Gastroesophageal sphincter (tissue), 4 donors: Measurements from ENCODE around the gene RANBP1. TPM values are rescaled to one million over a fixed set of nuclear protein-coding genes. Genes with fewer than 3 reads are reported as not detected.

Source experiments
- ATAC-seq: fragments of 150-250 bp; one replicate; pipeline ENCODE4 v1.9.1; 2016; ENCODE audit warnings: mild to moderate bottlenecking, moderate library complexity
- H3K27ac ChIP-seq, 4 donors: fragments of 200-600 bp; sonication (generic) in 3 of 4; 1 replicate in 3 of 4; 2 replicates in 1 of 4; pipeline ENCODE4 v1.5.1; 2016 to 2019
- H3K27me3 ChIP-seq: fragments of 200-600 bp; sonication (generic); one replicate; pipeline ENCODE4 v1.5.1; 2019
- H3K36me3 ChIP-seq, 2 donors: fragments of 200-600 bp; sonication (generic); one replicate each; pipeline ENCODE4 v1.5.1; 2019; ENCODE audit warnings: control low read depth in 1 of 2
- H3K4me1 ChIP-seq, 3 donors: fragments of 200-600 bp; sonication (generic); 1 replicate in 2 of 3; 2 replicates in 1 of 3; pipeline ENCODE4 v1.5.1; 2016 to 2019; ENCODE audit warnings: control low read depth in 2 of 3
- H3K4me3 ChIP-seq, 2 donors: fragments of 200-600 bp; sonication (generic); one replicate each; pipeline ENCODE4 v1.5.1; 2019; ENCODE audit warnings: mild to moderate bottlenecking in 1 of 2, moderate library complexity in 1 of 2
- H3K9me3 ChIP-seq, 3 donors: fragments of 200-600 bp; sonication (generic); one replicate each; pipeline ENCODE4 v1.5.1; 2017 to 2019; ENCODE audit warnings: control low read depth in 2 of 3
- EP300 ChIP-seq: sonication (generic); formaldehyde crosslinking; IDR thresholded peaks from one replicate; pipeline ENCODE4 v1.6.1; 2017; ENCODE audit warnings: antibody characterized with exemption, mild to moderate bottlenecking
- POLR2A ChIP-seq, 2 donors: fragments of 450-650 bp; IDR thresholded peaks; one replicate each; pipeline ENCODE4 v1.6.1; 2017; ENCODE audit warnings: antibody characterized with exemption in 2 of 2, mild to moderate bottlenecking in 2 of 2, moderate library complexity in 1 of 2
- POLR2AphosphoS5 ChIP-seq: sonication (generic); formaldehyde crosslinking; IDR thresholded peaks from one replicate; pipeline ENCODE4 v1.6.1; 2017; ENCODE audit warnings: antibody characterized with exemption
- WGBS, 2 donors: methylation state at CpG; one replicate each; pipeline ENCODE4 v1.1.5; 2018; ENCODE audit warnings: low coverage in 1 of 2; 5-methylcytosine and 5-hydroxymethylcytosine counted together
- total RNA-seq, 4 donors: library from RNA; depleted of rRNA; stranded (reverse); fragments of >200 nt; gene quantifications; one replicate each; pipeline ENCODE4 v1.1.0, GENCODE V29; 2016
- TF ChIP-seq, protein P1 (sequence below), 4 experiments: fragments of 200-600 bp in 2 of 4; fragments of 450-650 bp in 2 of 4; sonication (generic) in 1 of 4; IDR thresholded peaks; one replicate each; pipeline ENCODE4 v1.5.1; 2017 to 2019; ENCODE audit warnings: antibody characterized with exemption in 4 of 4, mild to moderate bottlenecking in 2 of 4, moderate library complexity in 2 of 4

RANBP1 gene
- total RNA-seq, 4 donors from 2014 or later = 115 to 162 (median 158) TPM

- no peak overlapping the region for H3K27ac ChIP-seq
- WGBS, 2 donors = 83% methylated on average over 10 of the region's 10 CpGs; no CpG with 5 or more reads in 1 of the 2 donors
- H3K27me3 ChIP-seq = peaks cover 29% of the 10 kb centered on the region
- peaks cover 0 to 7% (median 0%) of the 10 kb centered on the region in 3 donors for H3K4me1 ChIP-seq
- no peak for ATAC-seq
- no peaks in the 10 kb centered on the region for H3K9me3 ChIP-seq
- H3K36me3 ChIP-seq = no peaks in the 10 kb centered on the region
- TF ChIP-seq POLR2A (IDR thresholded peaks at IDR 0.05) (no peak), POLR2AphosphoS5 (no peak), EP300 (no peak)
- TF ChIP-seq, protein P1, sequence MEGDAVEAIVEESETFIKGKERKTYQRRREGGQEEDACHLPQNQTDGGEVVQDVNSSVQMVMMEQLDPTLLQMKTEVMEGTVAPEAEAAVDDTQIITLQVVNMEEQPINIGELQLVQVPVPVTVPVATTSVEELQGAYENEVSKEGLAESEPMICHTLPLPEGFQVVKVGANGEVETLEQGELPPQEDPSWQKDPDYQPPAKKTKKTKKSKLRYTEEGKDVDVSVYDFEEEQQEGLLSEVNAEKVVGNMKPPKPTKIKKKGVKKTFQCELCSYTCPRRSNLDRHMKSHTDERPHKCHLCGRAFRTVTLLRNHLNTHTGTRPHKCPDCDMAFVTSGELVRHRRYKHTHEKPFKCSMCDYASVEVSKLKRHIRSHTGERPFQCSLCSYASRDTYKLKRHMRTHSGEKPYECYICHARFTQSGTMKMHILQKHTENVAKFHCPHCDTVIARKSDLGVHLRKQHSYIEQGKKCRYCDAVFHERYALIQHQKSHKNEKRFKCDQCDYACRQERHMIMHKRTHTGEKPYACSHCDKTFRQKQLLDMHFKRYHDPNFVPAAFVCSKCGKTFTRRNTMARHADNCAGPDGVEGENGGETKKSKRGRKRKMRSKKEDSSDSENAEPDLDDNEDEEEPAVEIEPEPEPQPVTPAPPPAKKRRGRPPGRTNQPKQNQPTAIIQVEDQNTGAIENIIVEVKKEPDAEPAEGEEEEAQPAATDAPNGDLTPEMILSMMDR (IDR thresholded peaks at IDR 0.05) = no peak
- no peak overlapping the region for H3K4me3 ChIP-seq
Measured at GRCh38 chr22:20160041-20160440, 44.1 kb downstream of the RANBP1 start.

GRCh38 chr22:20164863-20165262, 49.0 kb downstream of the RANBP1 start:
- TF ChIP-seq POLR2A (IDR thresholded peaks at IDR 0.05) = no peak
- TF ChIP-seq, protein P1 (IDR thresholded peaks at IDR 0.05) = no peak
- TF ChIP-seq EP300 = no peak
- TF ChIP-seq POLR2AphosphoS5 = no peak
- no peak overlapping the region for H3K27ac ChIP-seq
- H3K4me3 ChIP-seq = no peak overlapping the region
- no peaks in the 10 kb centered on the region for H3K9me3 ChIP-seq
- no peaks in the 10 kb centered on the region for H3K36me3 ChIP-seq
- H3K27me3 ChIP-seq = peaks cover 15% of the 10 kb centered on the region
- H3K4me1 ChIP-seq = no peaks in the 10 kb centered on the region
- no CpG with 5 or more reads among the region's 11 CpGs for WGBS, 2 donors
- ATAC-seq = no peak

DNA sequence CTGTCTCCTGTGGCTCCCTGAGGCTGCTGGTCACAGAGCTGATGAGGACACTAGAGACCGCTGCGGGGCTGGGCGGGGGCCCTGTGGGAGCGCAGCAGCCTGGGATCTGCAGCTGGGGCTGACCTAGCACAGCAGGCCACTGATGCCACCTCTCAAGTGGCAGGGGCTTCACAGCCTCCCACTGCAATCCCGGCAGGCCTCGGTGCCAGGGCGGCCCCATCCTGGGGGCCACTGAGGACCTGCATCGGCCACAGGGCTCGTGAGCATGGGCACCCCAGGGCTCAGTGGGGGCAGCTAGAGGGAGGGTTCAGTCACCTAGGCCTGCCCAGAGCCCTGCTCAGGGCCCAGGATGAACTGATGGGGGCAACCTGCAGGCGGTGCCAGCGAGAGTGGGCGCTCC, 49.5 kb downstream of the RANBP1 start:
- no peaks in the 10 kb centered on the region for H3K9me3 ChIP-seq
- ATAC-seq = no peak
- no peaks in the 10 kb centered on the region for H3K36me3 ChIP-seq
- no peaks in the 10 kb centered on the region for H3K4me1 ChIP-seq
- H3K4me3 ChIP-seq = no peak overlapping the region
- WGBS, 2 donors = 78% methylated on average over 3 of the region's 12 CpGs; no CpG with 5 or more reads in 1 of the 2 donors
- TF ChIP-seq POLR2AphosphoS5 (no peak), EP300 (no peak), POLR2A (IDR thresholded peaks at IDR 0.05) (no peak)
- TF ChIP-seq, protein P1 (IDR thresholded peaks at IDR 0.05) = no peak
- H3K27ac ChIP-seq = no peak overlapping the region
- peaks cover 15% of the 10 kb centered on the region for H3K27me3 ChIP-seq

DNA sequence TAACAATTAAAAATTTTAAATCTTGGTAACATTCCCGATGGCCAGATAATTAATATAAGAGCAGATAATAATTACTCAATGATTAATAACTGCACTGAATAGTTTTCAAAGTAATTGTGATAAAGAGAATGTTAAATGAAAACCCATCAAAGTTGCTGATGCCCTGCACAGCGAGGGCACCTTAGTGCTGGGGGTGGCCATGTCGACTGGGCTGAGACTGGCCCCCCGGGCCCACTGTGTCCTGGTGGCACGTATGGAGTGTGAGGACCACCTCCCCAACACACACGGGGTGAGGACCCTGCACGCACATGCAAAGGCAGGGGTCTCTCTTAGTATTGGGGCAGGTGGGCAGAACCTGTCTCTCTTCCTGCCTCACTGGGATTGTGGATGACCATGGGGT, 50.0 kb downstream of the RANBP1 start:
- WGBS, 2 donors = 40 to 78% methylated on average over 1 to 3 of the region's 7 CpGs
- Histone ChIP-seq H3K36me3 (no peaks in the 10 kb centered on the region), H3K4me3 (no peak overlapping the region), H3K27ac (no peak overlapping the region), H3K27me3 (peaks cover 15% of the 10 kb centered on the region), H3K9me3 (no peaks in the 10 kb centered on the region), H3K4me1 (no peaks in the 10 kb centered on the region)
- ATAC-seq = no peak
- TF ChIP-seq POLR2A (IDR thresholded peaks at IDR 0.05) = no peak
- no peak for TF ChIP-seq POLR2AphosphoS5
- no peak for TF ChIP-seq EP300
- TF ChIP-seq, protein P1 (IDR thresholded peaks at IDR 0.05) = no peak

GRCh38 chr22:20166703-20167102, 50.8 kb downstream of the RANBP1 start:
- TF ChIP-seq EP300 = no peak
- TF ChIP-seq POLR2AphosphoS5 = no peak
- TF ChIP-seq, protein P1 (IDR thresholded peaks at IDR 0.05) = no peak
- TF ChIP-seq POLR2A (IDR thresholded peaks at IDR 0.05) = no peak
- ATAC-seq = no peak
- Histone ChIP-seq H3K27ac (no peak overlapping the region), H3K4me3 (no peak overlapping the region), H3K36me3 (no peaks in the 10 kb centered on the region), H3K4me1 (no peaks in the 10 kb centered on the region), H3K27me3 (peaks cover 15% of the 10 kb centered on the region), H3K9me3 (no peaks in the 10 kb centered on the region)
- WGBS, 2 donors = 60% methylated on average over 1 of the region's 9 CpGs; no CpG with 5 or more reads in 1 of the 2 donors
